A549 (cell line): ENCODE results near the gene MYH13. TPM values are rescaled to one million over a fixed set of nuclear protein-coding genes. Genes with fewer than 3 reads are reported as not detected.

Experiments used
- ATAC-seq, 2 experiments: fragments of 200-7000 bp in 1 of 2; fragments of >200 bp in 1 of 2; cut with Nextera tagmentation in 1 of 2; cut with Tn5 transposase in 1 of 2; 3 replicates each; pipeline versions ENCODE4 v1.8.0 to v1.9.1; 2018 to 2020; ENCODE audit warnings: mild to moderate bottlenecking in 1 of 2, moderate library complexity in 1 of 2
- CTCF ChIA-PET: fragments of 300-600 bp; sonication (Branson Sonifier 250); formaldehyde crosslinking; extraction: SDS; loops from one replicate; lab custom pipeline; 2021; ENCODE audit warnings: antibody characterized with exemption, inconsistent platforms; lab: Yijun Ruan, JAX
- POLR2A ChIA-PET: fragments of 350-600 bp; formaldehyde crosslinking; extraction: SDS; loops from one replicate; lab custom pipeline; 2021; ENCODE audit warnings: antibody characterized with exemption, inconsistent platforms; lab: Yijun Ruan, JAX
- DNase-seq, 2 experiments: peaks; one replicate each; pipeline versions ENCODE4 v3.0.0 to v3.0.0-alpha.2; 2011 to 2016; ENCODE audit warnings: low read depth in 1 of 2, low spot score in 1 of 2
- FAIRE-seq: peaks from 2 replicates; lab custom pipeline; 2011; peaks lifted over from hg19 to GRCh38; lab: Jason Lieb, UNC
- H3K27ac ChIP-seq, 2 experiments: fragments of >200 bp; sonication (Bioruptor Twin); formaldehyde crosslinking; 3 replicates each; pipeline ENCODE4 v1.5.1; 2016 to 2017
- H3K4me1 ChIP-seq: fragments of >200 bp; sonication (Bioruptor Twin); formaldehyde crosslinking; 3 replicates; pipeline ENCODE4 v1.6.1; 2016
- H3K4me2 ChIP-seq: fragments of >200 bp; sonication (Bioruptor Twin); formaldehyde crosslinking; 3 replicates; pipeline ENCODE4 v1.6.1; 2016
- H3K4me3 ChIP-seq: fragments of >200 bp; sonication (Bioruptor Twin); formaldehyde crosslinking; 3 replicates; pipeline ENCODE4 v1.5.1; 2016
- H3K9me3 ChIP-seq: fragments of >200 bp; sonication (Bioruptor Twin); formaldehyde crosslinking; 3 replicates; pipeline ENCODE4 v1.6.1; 2016
- CBX2 ChIP-seq: fragments of 200-600 bp; sonication (generic); IDR thresholded peaks from 2 replicates; pipeline ENCODE4 v1.6.1; 2016; ENCODE audit warnings: low read depth, mild to moderate bottlenecking, borderline replicate concordance
- CBX8 ChIP-seq: fragments of 200-600 bp; sonication (generic); IDR thresholded peaks from 2 replicates; pipeline ENCODE4 v1.6.1; 2016
- CHD2 ChIP-seq: fragments of 150-350 bp; IDR thresholded peaks from 2 replicates; pipeline ENCODE4 v1.6.1; 2014; ENCODE audit warnings: low read length; ENCODE audit not compliant: partially characterized antibody
- CHD4 ChIP-seq: fragments of 200-600 bp; sonication (generic); IDR thresholded peaks from 2 replicates; pipeline ENCODE4 v1.6.1; 2016; ENCODE audit warnings: antibody characterized with exemption, mild to moderate bottlenecking, borderline replicate concordance
- EHF ChIP-seq: fragments of 250-450 bp; sonication (Bioruptor Pico); IDR thresholded peaks from 2 replicates; pipeline ENCODE4 v1.5.0; 2020; ENCODE audit warnings: mild to moderate bottlenecking
- ESRRA ChIP-seq: fragments of 150-350 bp; IDR thresholded peaks from 2 replicates; pipeline ENCODE4 v1.6.1; 2014; ENCODE audit warnings: mild to moderate bottlenecking, low read length, borderline replicate concordance
- FOSL2 ChIP-seq, 2 experiments: fragments of 450-650 bp in 1 of 2; fragments of >200 bp in 1 of 2; sonication (Bioruptor Twin) in 1 of 2; formaldehyde crosslinking; IDR thresholded peaks; 2 replicates each; pipeline versions ENCODE4 v1.5.0 to v1.6.1; 2016 to 2020; ENCODE audit warnings: mild to moderate bottlenecking in 1 of 2, moderate library complexity in 1 of 2
- KDM1A ChIP-seq: fragments of 200-600 bp; sonication (generic); IDR thresholded peaks from 2 replicates; pipeline ENCODE4 v1.6.1; 2016; ENCODE audit warnings: low read depth, mild to moderate bottlenecking
- MAFK ChIP-seq: fragments of 450-650 bp; IDR thresholded peaks from 2 replicates; pipeline ENCODE4 v1.6.1; 2014; ENCODE audit not compliant: partially characterized antibody
- NPAS2 ChIP-seq: fragments of 250-450 bp; sonication (Bioruptor Pico); IDR thresholded peaks from 2 replicates; pipeline ENCODE4 v1.8.0; 2022; ENCODE audit warnings: mild to moderate bottlenecking, moderate library complexity, borderline replicate concordance
- POLR2A ChIP-seq: IDR thresholded peaks from 2 replicates; pipeline ENCODE4 v1.6.1; 2012; ENCODE audit warnings: mild to moderate bottlenecking, low read length
- RCOR1 ChIP-seq: fragments of 150-350 bp; IDR thresholded peaks from 2 replicates; pipeline ENCODE4 v1.6.1; 2014; ENCODE audit warnings: antibody characterized with exemption, low read length, low read depth
- RNF2 ChIP-seq: fragments of 200-600 bp; sonication (generic); IDR thresholded peaks from 2 replicates; pipeline ENCODE4 v1.6.1; 2016; ENCODE audit warnings: low read depth, mild to moderate bottlenecking, antibody characterized with exemption, moderate library complexity, borderline replicate concordance
- SMC3 ChIP-seq: fragments of >200 bp; sonication (Bioruptor Twin); formaldehyde crosslinking; IDR thresholded peaks from 3 replicates; pipeline ENCODE4 v1.6.1; 2018; ENCODE audit warnings: inconsistent platforms
- ZC3H11A ChIP-seq: fragments of 450-650 bp; IDR thresholded peaks from 2 replicates; pipeline ENCODE4 v1.6.1; 2014; ENCODE audit warnings: antibody characterized with exemption, mild to moderate bottlenecking
- ZFP36 ChIP-seq: fragments of 450-650 bp; IDR thresholded peaks from 2 replicates; pipeline ENCODE4 v1.6.1; 2014; ENCODE audit warnings: borderline replicate concordance; ENCODE audit not compliant: partially characterized antibody
- ZSCAN20 ChIP-seq: fragments of 250-450 bp; sonication (Bioruptor Pico); IDR thresholded peaks from 2 replicates; pipeline ENCODE4 v1.8.0; 2022; ENCODE audit warnings: mild to moderate bottlenecking, moderate library complexity
- WGBS: methylation state at CpG from one replicate; pipeline ENCODE4 v1.1.6; 2017; ENCODE audit errors: missing lambda C conversion rate; 5-methylcytosine and 5-hydroxymethylcytosine counted together
- polyA plus RNA-seq, 4 experiments: library from polyadenylated mRNA; depleted of rRNA in 3 of 4; stranded (reverse); fragments of >200 nt; fragmentation: RNase III in 1 of 4; extraction: RNeasy Plus Mini Kit Qiagen cat#74134 plus additional on column Dnase treatment in 1 of 4; gene quantifications; 2 replicates in 3 of 4; 3 replicates in 1 of 4; pipeline ENCODE4 v1.2.3, GENCODE V29; 2011 to 2017
- TF ChIP-seq, protein P1 (sequence below): fragments of 450-650 bp; IDR thresholded peaks from 2 replicates; pipeline ENCODE4 v1.6.1; 2014; ENCODE audit warnings: antibody characterized with exemption
- TF ChIP-seq, protein P2 (sequence below): fragments of 150-350 bp; IDR thresholded peaks from 2 replicates; pipeline ENCODE4 v1.6.1; 2014; ENCODE audit warnings: low read depth, mild to moderate bottlenecking, low read length
- TF ChIP-seq, protein P3 (sequence below): IDR thresholded peaks from 2 replicates; pipeline ENCODE4 v1.6.1; 2012

The MYH13 gene
- polyA plus RNA-seq, 2 of the 4 experiments (the other 2 are of a cell fraction) = not detected

DNA sequence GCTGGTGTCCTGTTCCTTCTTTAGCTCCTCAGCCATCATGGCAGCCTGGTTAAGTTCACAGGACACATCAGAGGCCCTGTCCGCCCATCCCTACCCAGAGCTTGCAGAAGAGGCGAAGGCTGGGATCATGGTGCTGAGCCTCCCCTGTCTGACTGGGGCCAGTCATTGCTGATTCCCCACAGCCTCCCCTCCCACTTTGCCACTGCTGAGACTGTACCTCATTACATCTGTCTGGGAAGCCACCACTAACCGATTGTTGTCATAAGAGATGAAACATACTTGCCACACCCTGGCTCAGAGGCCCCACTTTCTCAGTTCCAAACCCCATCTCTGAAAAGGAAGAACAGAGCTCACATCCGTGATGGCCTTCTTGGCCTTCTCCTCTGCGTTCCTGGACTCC lies 66.2 kb downstream of the MYH13 start:
- 28% methylated on average over 5 of the region's 5 CpGs for whole genome bisulfite sequencing
- FAIRE-seq (no peak), DNase-seq (no peak), ATAC-seq (no peak)
- Histone ChIP-seq H3K4me1 (no peaks in the 10 kb centered on the region), H3K9me3 (peaks cover 12% of the 10 kb centered on the region; the same call in 2 of the 3 replicates), H3K4me2 (no peak overlapping the region), H3K4me3 (no peak overlapping the region), H3K27ac (no peak overlapping the region)
- POLR2A ChIA-PET = no interaction called here
- CTCF ChIA-PET = interaction anchor here (1.3 kb wide), 1 partner anchor 10 kb away, joined by 4 read pairs; no protein-coding TSS in a partner anchor
- TF ChIP-seq, protein P1, sequence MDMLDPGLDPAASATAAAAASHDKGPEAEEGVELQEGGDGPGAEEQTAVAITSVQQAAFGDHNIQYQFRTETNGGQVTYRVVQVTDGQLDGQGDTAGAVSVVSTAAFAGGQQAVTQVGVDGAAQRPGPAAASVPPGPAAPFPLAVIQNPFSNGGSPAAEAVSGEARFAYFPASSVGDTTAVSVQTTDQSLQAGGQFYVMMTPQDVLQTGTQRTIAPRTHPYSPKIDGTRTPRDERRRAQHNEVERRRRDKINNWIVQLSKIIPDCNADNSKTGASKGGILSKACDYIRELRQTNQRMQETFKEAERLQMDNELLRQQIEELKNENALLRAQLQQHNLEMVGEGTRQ = no peak
- TF ChIP-seq CBX8 (no peak), CHD2 (no peak), RNF2 (no peak), ZC3H11A (no peak), MAFK (no peak), KDM1A (no peak)
- TF ChIP-seq, protein P2, sequence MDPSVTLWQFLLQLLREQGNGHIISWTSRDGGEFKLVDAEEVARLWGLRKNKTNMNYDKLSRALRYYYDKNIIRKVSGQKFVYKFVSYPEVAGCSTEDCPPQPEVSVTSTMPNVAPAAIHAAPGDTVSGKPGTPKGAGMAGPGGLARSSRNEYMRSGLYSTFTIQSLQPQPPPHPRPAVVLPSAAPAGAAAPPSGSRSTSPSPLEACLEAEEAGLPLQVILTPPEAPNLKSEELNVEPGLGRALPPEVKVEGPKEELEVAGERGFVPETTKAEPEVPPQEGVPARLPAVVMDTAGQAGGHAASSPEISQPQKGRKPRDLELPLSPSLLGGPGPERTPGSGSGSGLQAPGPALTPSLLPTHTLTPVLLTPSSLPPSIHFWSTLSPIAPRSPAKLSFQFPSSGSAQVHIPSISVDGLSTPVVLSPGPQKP = no peak

DNA sequence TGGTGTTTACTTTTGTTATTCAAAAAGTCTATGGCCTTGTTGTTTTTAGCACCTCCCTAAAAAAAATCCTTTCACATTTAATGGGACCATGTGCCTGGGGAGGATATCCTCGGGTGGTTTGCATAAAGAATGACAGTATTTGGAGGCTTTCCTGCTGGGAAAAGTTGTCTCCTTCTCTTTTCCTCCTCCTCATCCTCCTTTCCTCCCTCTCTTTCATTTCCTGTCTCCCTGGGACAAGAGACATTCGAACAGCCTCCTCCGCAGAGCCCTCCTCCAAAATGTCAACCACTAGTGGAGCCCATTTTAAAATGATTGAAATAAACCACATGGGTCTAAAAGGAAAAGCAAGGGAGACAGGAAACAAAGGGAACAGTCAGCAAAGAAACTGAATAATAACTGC lies 67.4 kb downstream of the MYH13 start:
- no peaks in the 10 kb centered on the region for H3K4me1 ChIP-seq

DNA sequence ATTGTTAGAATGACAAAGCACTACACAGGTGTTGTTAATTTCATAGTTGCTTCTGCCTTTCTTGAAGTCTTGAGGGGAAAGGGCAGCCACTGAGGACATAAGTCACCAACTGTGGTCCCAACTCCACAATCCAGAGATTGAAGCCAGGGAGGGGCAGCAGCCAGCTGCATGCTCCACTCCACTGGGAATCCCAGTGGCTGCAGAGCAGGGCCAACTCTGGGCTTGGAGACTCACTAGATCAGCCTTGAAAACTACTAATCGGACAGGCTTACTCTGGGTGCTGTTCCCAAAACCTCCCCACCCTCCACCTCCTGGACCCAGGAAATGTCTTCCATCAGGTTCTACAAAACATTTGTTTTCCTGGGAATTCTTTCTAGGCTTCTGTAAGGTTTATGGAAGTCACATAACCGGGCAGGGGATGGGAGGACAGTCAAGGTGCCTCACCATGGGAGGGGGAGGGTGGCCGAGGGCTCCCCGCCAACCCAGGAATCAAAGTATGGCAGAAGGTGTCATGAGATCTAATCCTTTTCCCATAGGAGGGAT lies 68.0 kb downstream of the MYH13 start:
- POLR2A ChIA-PET = no interaction called here
- peaks cover 3% of the 10 kb centered on the region; the same call in 1 of the 3 replicates for H3K9me3 ChIP-seq
- no peak overlapping the region for H3K27ac ChIP-seq
- no peak for DNase-seq
- no peak for ATAC-seq
- H3K4me2 ChIP-seq = no peak overlapping the region
- TF ChIP-seq CBX2 = no peak
- TF ChIP-seq NPAS2 (CRISPR knock-in tag) = no peak
- TF ChIP-seq POLR2A = no peak
- H3K4me3 ChIP-seq = no peak overlapping the region
- H3K4me1 ChIP-seq = no peaks in the 10 kb centered on the region
- CTCF ChIA-PET = no interaction called here
- WGBS = 40% methylated on average over 4 of the region's 4 CpGs
- no peak for FAIRE-seq

More for the DNA sequence above, 67.4 kb downstream of the MYH13 start:
- 24% methylated on average over 3 of the region's 3 CpGs for WGBS
- ATAC-seq (no peak), DNase-seq (no peak), FAIRE-seq (no peak)
- Histone ChIP-seq H3K4me2 (no peak overlapping the region), H3K27ac (no peak overlapping the region), H3K4me3 (no peak overlapping the region), H3K9me3 (peaks cover 6% of the 10 kb centered on the region; the same call in 2 of the 3 replicates)
- TF ChIP-seq RCOR1 (no peak), FOSL2 (IDR thresholded peaks at IDR 0.05) (no peak), FOSL2 (CRISPR knock-in tag; IDR thresholded peaks at IDR 0.05) (no peak), ESRRA (no peak), ZSCAN20 (no peak), EHF (CRISPR knock-in tag) (no peak), CHD4 (no peak), ZFP36 (no peak), SMC3 (no peak)
- TF ChIP-seq, protein P3, sequence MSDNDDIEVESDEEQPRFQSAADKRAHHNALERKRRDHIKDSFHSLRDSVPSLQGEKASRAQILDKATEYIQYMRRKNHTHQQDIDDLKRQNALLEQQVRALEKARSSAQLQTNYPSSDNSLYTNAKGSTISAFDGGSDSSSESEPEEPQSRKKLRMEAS = no peak
- POLR2A ChIA-PET = no interaction called here
- CTCF ChIA-PET = interaction anchor here (0.6 kb wide), 1 partner anchor 11 kb away, joined by 3 read pairs; no protein-coding TSS in a partner anchor
